Astrocyte (in vitro differentiated cells and primary cell): Measurements from ENCODE around the gene TRMT61A. TPM values are rescaled to one million over a fixed set of nuclear protein-coding genes. Genes with fewer than 3 reads are reported as not detected.

Experiments used
- DNase-seq: peaks from one replicate; pipeline ENCODE4 v3.0.0-alpha.2; 2010; ENCODE audit warnings: low read depth
- FAIRE-seq: peaks from 2 replicates; lab custom pipeline; 2011; peaks lifted over from hg19 to GRCh38; lab: Jason Lieb, UNC
- H2AFZ ChIP-seq: 2 replicates; pipeline ENCODE4 v1.6.0; 2012; ENCODE audit warnings: low read depth, low read length, inconsistent platforms
- H3K27ac ChIP-seq: 2 replicates; pipeline ENCODE4 v1.5.1; 2011; ENCODE audit warnings: low read depth, low read length, inconsistent platforms
- H3K27me3 ChIP-seq: 2 replicates; pipeline ENCODE4 v1.6.0; 2011; ENCODE audit warnings: low read length, inconsistent platforms; ENCODE audit not compliant: insufficient read depth
- H3K36me3 ChIP-seq: 2 replicates; pipeline ENCODE4 v1.5.1; 2011; ENCODE audit warnings: low read length, inconsistent platforms; ENCODE audit not compliant: insufficient read depth
- H3K4me1 ChIP-seq: 2 replicates; pipeline ENCODE4 v1.5.1; 2011; ENCODE audit warnings: low read length, inconsistent platforms; ENCODE audit not compliant: insufficient read depth
- H3K4me2 ChIP-seq: 2 replicates; pipeline ENCODE4 v1.6.0; 2012; ENCODE audit warnings: low read length, inconsistent platforms
- H3K4me3 ChIP-seq: 2 replicates; pipeline ENCODE4 v1.5.1; 2011; ENCODE audit warnings: low read depth, mild to moderate bottlenecking, low read length, inconsistent platforms; ENCODE audit not compliant: insufficient read depth
- H3K79me2 ChIP-seq: 2 replicates; pipeline ENCODE4 v1.6.0; 2012; ENCODE audit warnings: mild to moderate bottlenecking, low read length, inconsistent platforms; ENCODE audit not compliant: insufficient read depth
- H3K9ac ChIP-seq: 2 replicates; pipeline ENCODE4 v1.6.0; 2012; ENCODE audit warnings: mild to moderate bottlenecking, low read length, inconsistent platforms
- H3K9me3 ChIP-seq: 2 replicates; pipeline ENCODE4 v1.5.1; 2012; ENCODE audit warnings: low read depth, mild to moderate bottlenecking, low read length, inconsistent platforms; ENCODE audit not compliant: insufficient read depth
- H4K20me1 ChIP-seq: 2 replicates; pipeline ENCODE4 v1.6.0; 2012; ENCODE audit warnings: low read length, inconsistent platforms; ENCODE audit not compliant: insufficient read depth
- H3K27ac Mint-ChIP-seq: one replicate; pipeline ENCODE4 v1.8.0; 2021; ENCODE audit warnings: mild to moderate bottlenecking, mixed read lengths; ENCODE audit not compliant: unreplicated experiment
- H3K27me3 Mint-ChIP-seq: one replicate; pipeline ENCODE4 v1.8.0; 2021; ENCODE audit warnings: low read depth, mixed read lengths; ENCODE audit not compliant: unreplicated experiment
- H3K36me3 Mint-ChIP-seq: one replicate; pipeline ENCODE4 v1.8.0; 2021; ENCODE audit warnings: low read depth, mixed read lengths; ENCODE audit not compliant: unreplicated experiment
- H3K4me1 Mint-ChIP-seq: one replicate; pipeline ENCODE4 v1.8.0; 2021; ENCODE audit warnings: low read depth, mixed read lengths; ENCODE audit not compliant: unreplicated experiment
- H3K4me3 Mint-ChIP-seq: one replicate; pipeline ENCODE4 v1.8.0; 2021; ENCODE audit warnings: mild to moderate bottlenecking, moderate library complexity, mixed read lengths; ENCODE audit not compliant: unreplicated experiment
- H3K9me3 Mint-ChIP-seq: one replicate; pipeline ENCODE4 v1.8.0; 2021; ENCODE audit warnings: mild to moderate bottlenecking, mixed read lengths; ENCODE audit not compliant: unreplicated experiment
- EZH2 ChIP-seq: IDR thresholded peaks from 2 replicates; pipeline ENCODE4 v1.6.1; 2012; ENCODE audit warnings: mild to moderate bottlenecking, low read length, inconsistent platforms; ENCODE audit not compliant: insufficient read depth
- total RNA-seq: library from RNA; stranded (reverse); gene quantifications from 2 replicates; pipeline ENCODE4 v1.2.1, GENCODE V29; 2021
- TF ChIP-seq, protein P1 (sequence below): IDR thresholded peaks from 2 replicates; pipeline ENCODE4 v1.5.1; 2011; ENCODE audit warnings: low read depth, mild to moderate bottlenecking, inconsistent platforms, low read length, moderate library complexity; ENCODE audit not compliant: insufficient read depth

Gene TRMT61A
- total RNA-seq, 1 donor from 2014 or later: 12.4 TPM

DNA sequence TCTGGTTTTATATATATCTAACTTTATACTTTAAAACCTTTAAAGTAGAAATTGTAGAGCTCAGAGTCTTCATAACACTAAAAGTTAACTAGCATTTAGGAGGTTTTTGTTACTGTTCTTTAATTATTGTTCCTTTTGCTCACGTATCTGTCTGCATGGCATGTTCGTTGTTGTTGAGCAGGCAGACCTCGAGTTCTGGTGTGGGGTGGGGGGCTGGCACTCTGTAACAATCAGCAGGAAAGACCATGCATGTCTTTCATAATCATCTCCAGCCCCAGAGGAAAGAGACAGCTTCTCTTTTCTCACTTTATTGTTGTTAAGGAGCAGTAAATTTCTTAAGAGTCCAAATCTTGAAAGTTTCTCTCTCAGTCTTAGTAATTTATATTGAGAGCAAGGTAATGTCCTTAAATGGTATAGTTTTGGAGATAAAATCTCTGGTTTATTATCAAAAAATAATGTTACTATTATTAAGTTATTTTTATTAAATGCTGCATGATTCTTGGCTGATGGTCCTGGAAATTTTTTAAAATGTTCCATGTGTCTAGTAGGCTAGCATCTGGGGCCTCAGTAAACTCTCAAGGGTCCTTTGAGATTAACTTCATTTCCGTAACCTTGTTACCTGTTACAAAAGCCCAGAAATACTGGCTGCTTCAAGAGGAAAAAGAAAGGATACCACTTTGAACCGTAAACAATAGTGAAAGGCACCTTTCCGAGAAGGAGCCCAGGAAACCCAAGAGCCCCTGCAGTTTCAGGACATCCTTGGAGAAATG is 36.7 kb upstream of the TRMT61A start:
- no peak overlapping the region for H3K9ac ChIP-seq
- Mint-ChIP-seq H3K4me3 (no peak overlapping the region), H3K36me3 (peaks cover 7% of the 10 kb centered on the region), H3K27me3 (no peaks in the 10 kb centered on the region), H3K4me1 (peaks cover 11% of the 10 kb centered on the region), H3K9me3 (no peaks in the 10 kb centered on the region), H3K27ac (no peak overlapping the region)
- no peak for DNase-seq
- no peaks in the 10 kb centered on the region for H3K27me3 ChIP-seq
- FAIRE-seq: no peak
- no peaks in the 10 kb centered on the region for H3K9me3 ChIP-seq
- H3K79me2 ChIP-seq: peaks cover 9% of the 10 kb centered on the region
- peaks cover 39% of the 10 kb centered on the region for H3K36me3 ChIP-seq
- H4K20me1 ChIP-seq: peaks cover 34% of the 10 kb centered on the region
- H3K4me1 ChIP-seq: peaks cover 7% of the 10 kb centered on the region
- no peak overlapping the region for H3K4me2 ChIP-seq
- H2AFZ ChIP-seq: no peak overlapping the region
- H3K4me3 ChIP-seq: no peak overlapping the region
- no peak for TF ChIP-seq EZH2
- TF ChIP-seq, protein P1, sequence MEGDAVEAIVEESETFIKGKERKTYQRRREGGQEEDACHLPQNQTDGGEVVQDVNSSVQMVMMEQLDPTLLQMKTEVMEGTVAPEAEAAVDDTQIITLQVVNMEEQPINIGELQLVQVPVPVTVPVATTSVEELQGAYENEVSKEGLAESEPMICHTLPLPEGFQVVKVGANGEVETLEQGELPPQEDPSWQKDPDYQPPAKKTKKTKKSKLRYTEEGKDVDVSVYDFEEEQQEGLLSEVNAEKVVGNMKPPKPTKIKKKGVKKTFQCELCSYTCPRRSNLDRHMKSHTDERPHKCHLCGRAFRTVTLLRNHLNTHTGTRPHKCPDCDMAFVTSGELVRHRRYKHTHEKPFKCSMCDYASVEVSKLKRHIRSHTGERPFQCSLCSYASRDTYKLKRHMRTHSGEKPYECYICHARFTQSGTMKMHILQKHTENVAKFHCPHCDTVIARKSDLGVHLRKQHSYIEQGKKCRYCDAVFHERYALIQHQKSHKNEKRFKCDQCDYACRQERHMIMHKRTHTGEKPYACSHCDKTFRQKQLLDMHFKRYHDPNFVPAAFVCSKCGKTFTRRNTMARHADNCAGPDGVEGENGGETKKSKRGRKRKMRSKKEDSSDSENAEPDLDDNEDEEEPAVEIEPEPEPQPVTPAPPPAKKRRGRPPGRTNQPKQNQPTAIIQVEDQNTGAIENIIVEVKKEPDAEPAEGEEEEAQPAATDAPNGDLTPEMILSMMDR: no peak
- no peak overlapping the region for H3K27ac ChIP-seq

DNA sequence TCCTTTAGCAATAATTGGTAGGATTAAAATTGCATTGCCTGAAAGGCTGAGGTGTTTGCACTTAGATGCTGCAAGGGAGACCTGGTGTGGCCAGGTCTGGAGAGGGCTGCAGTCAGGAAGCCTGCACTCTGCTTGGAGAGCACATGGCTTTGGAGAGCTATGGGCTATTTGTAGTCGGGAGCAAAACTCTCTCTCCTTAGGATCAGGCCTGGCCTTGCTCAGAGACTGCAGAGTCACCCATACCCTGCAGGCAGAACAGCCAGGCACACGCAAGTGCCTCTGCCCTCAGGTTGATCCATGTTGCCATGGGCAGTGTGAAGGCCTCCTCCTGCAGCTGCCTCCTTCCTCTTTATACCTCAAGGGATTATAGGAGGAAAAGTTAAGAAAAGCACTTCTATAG is 33.1 kb upstream of the TRMT61A start:
- no peak for FAIRE-seq

More for the DNA sequence above, 33.1 kb upstream of the TRMT61A start:
- H3K9me3 Mint-ChIP-seq: no peaks in the 10 kb centered on the region
- H3K27ac ChIP-seq: no peak overlapping the region
- H3K4me3 ChIP-seq: no peak overlapping the region
- H3K4me1 ChIP-seq: no peaks in the 10 kb centered on the region
- H3K27ac Mint-ChIP-seq: no peak overlapping the region
- no peak overlapping the region for H3K9ac ChIP-seq
- H2AFZ ChIP-seq: no peak overlapping the region
- H4K20me1 ChIP-seq: peaks cover 38% of the 10 kb centered on the region
- no peak for TF ChIP-seq EZH2
- TF ChIP-seq, protein P1: no peak
- no peaks in the 10 kb centered on the region for H3K4me1 Mint-ChIP-seq
- no peak overlapping the region for H3K4me2 ChIP-seq
- peaks cover 17% of the 10 kb centered on the region for H3K79me2 ChIP-seq
- H3K27me3 Mint-ChIP-seq: no peaks in the 10 kb centered on the region
- no peak overlapping the region for H3K4me3 Mint-ChIP-seq
- no peaks in the 10 kb centered on the region for H3K27me3 ChIP-seq
- H3K36me3 Mint-ChIP-seq: peaks cover 9% of the 10 kb centered on the region
- H3K9me3 ChIP-seq: no peaks in the 10 kb centered on the region
- no peak for DNase-seq
- peaks cover 39% of the 10 kb centered on the region for H3K36me3 ChIP-seq
